SU-DHL-6 (cell line): Measurements from ENCODE around the gene PIPOX.

Experiments used
- CTCF ChIP-seq: fragments of 200-600 bp; sonication (generic); IDR thresholded peaks from one replicate; pipeline ENCODE4 v1.5.1; 2017; ENCODE audit warnings: antibody characterized with exemption, mild to moderate bottlenecking, low read length, moderate library complexity; ENCODE audit not compliant: insufficient read depth, poor library complexity, severe bottlenecking
- EZH2phosphoT487 ChIP-seq: fragments of 200-600 bp; sonication (generic), shearing (Covaris generic); conservative IDR thresholded peaks from 2 replicates; pipeline ENCODE4 v1.6.1; 2018; ENCODE audit warnings: mild to moderate bottlenecking, antibody characterized with exemption, low read length, moderate library complexity, mixed read lengths

GRCh38 chr17:29096094-29096493 lies 53.2 kb downstream of the PIPOX start:
- TF ChIP-seq CTCF (no peak), EZH2phosphoT487 (no peak)
